Vagina (tissue), 2 donors: ENCODE data around the gene VSTM2B. TPM values are rescaled to one million over a fixed set of nuclear protein-coding genes. Genes with fewer than 3 reads are reported as not detected.
"Not testable (repeated sequence)": the region's sequence is repeated elsewhere in the genome, so short reads cannot be mapped to it uniquely, and the experiment has no call there.

Experiments
- DNase-seq, 2 donors: peaks; one replicate each; pipeline ENCODE4 v3.0.0-alpha.2; 2017; ENCODE audit errors: extremely low spot score in 2 of 2
- H3K27ac ChIP-seq: fragments of 200-600 bp; sonication (generic); one replicate; pipeline ENCODE4 v1.5.1; 2019
- H3K27me3 ChIP-seq: fragments of 200-600 bp; sonication (generic); one replicate; pipeline ENCODE4 v1.5.1; 2019
- H3K36me3 ChIP-seq, 2 donors: fragments of 200-600 bp; sonication (generic); one replicate each; pipeline ENCODE4 v1.5.1; 2017 to 2019
- H3K4me1 ChIP-seq: fragments of 200-600 bp; sonication (generic); one replicate; pipeline ENCODE4 v1.5.1; 2019
- H3K4me3 ChIP-seq, 2 donors: fragments of 200-600 bp; sonication (generic); 1 replicate in 1 of 2; 2 replicates in 1 of 2; pipeline ENCODE4 v1.5.1; 2016 to 2019
- H3K9me3 ChIP-seq: fragments of 200-600 bp; sonication (generic); one replicate; pipeline ENCODE4 v1.5.1; 2019
- POLR2A ChIP-seq, 2 donors: fragments of 450-650 bp; IDR thresholded peaks; one replicate each; pipeline ENCODE4 v1.6.1; 2017; ENCODE audit warnings: antibody characterized with exemption in 2 of 2, mild to moderate bottlenecking in 2 of 2, moderate library complexity in 2 of 2
- POLR2AphosphoS5 ChIP-seq, 2 donors: sonication (generic); formaldehyde crosslinking; IDR thresholded peaks; one replicate each; pipeline ENCODE4 v1.9.0; 2017; ENCODE audit warnings: antibody characterized with exemption in 2 of 2, mild to moderate bottlenecking in 2 of 2, low read depth in 1 of 2; ENCODE audit not compliant: insufficient read depth in 1 of 2
- intact Hi-C: fragments of 100-400 bp; cut with DNase I; formaldehyde crosslinking; loops from one replicate; pipeline ENCODE4 v1.15.1; 2023
- total RNA-seq: library from RNA; depleted of rRNA; stranded (reverse); fragments of >200 nt; gene quantifications from one replicate; pipeline ENCODE4 v1.2.3, GENCODE V29; 2016
- TF ChIP-seq, protein P1 (sequence below), 3 experiments: fragments of 450-650 bp in 2 of 3; fragments of 200-600 bp in 1 of 3; sonication (generic) in 1 of 3; IDR thresholded peaks; one replicate each; pipeline ENCODE4 v1.5.1; 2017 to 2019; ENCODE audit warnings: antibody characterized with exemption in 3 of 3, mild to moderate bottlenecking in 2 of 3, moderate library complexity in 2 of 3

VSTM2B gene
- total RNA-seq, 1 donor from 2014 or later: 0.98 TPM

DNA sequence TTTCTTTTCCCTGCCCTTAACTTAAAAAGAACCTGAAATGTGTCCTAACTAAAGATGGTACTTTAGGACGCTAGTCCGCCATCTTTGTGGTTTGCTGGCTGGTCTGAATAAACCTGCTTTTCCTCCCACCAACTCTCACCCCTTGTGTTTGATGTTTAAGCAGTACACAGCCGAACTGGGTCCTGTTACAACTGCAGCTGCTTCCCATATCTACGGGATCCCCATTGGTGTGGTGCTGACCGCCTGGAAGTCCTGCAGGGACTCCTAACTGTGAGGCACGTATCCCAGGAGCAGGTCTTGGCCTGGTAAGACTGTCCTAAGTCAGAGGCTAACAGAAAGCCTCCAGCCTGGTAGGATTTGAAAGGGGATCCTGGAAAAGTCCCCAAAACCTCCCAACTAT is 40.9 kb upstream of the VSTM2B start:
- H3K36me3 ChIP-seq: no peaks in the 10 kb centered on the region
- H3K27me3 ChIP-seq: no peaks in the 10 kb centered on the region
- H3K27ac ChIP-seq: no peak overlapping the region
- intact Hi-C loops: no loop called here
- peak in 1 of 2 donors; percentile 60 for DNase-seq
- H3K4me3 ChIP-seq: no peak overlapping the region
- TF ChIP-seq POLR2A (IDR thresholded peaks at IDR 0.05) (no peak), POLR2AphosphoS5 (IDR thresholded peaks at IDR 0.05; ENCODE audit: insufficient read depth in 1 of 2, low read depth in 1 of 2) (no peak)
- TF ChIP-seq, protein P1, sequence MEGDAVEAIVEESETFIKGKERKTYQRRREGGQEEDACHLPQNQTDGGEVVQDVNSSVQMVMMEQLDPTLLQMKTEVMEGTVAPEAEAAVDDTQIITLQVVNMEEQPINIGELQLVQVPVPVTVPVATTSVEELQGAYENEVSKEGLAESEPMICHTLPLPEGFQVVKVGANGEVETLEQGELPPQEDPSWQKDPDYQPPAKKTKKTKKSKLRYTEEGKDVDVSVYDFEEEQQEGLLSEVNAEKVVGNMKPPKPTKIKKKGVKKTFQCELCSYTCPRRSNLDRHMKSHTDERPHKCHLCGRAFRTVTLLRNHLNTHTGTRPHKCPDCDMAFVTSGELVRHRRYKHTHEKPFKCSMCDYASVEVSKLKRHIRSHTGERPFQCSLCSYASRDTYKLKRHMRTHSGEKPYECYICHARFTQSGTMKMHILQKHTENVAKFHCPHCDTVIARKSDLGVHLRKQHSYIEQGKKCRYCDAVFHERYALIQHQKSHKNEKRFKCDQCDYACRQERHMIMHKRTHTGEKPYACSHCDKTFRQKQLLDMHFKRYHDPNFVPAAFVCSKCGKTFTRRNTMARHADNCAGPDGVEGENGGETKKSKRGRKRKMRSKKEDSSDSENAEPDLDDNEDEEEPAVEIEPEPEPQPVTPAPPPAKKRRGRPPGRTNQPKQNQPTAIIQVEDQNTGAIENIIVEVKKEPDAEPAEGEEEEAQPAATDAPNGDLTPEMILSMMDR (IDR thresholded peaks at IDR 0.05): no peak
- H3K4me1 ChIP-seq: no peaks in the 10 kb centered on the region
- no peaks in the 10 kb centered on the region for H3K9me3 ChIP-seq

DNA sequence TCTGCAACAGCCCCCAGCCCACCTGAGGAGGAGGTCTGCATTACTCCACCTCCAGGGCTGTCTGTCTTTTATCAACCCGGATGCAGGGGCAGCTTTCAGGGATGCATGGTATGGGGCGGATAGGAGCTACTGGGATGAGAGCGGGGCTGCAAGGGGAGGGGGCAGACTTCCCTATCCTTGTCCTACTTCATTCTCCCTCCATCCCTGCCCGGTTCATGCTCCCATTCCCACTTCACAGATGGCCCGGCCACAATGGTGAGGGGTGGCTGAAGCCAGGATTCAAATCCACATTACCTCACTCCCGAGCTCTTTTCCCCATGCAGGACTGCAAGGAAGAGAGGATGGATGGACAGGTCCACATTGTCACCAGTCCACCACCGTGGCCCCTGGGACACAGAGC is 40.5 kb upstream of the VSTM2B start:
- DNase-seq: peak; percentile 58 to 79
- H3K27me3 ChIP-seq: no peaks in the 10 kb centered on the region
- intact Hi-C loops: no loop called here

DNA sequence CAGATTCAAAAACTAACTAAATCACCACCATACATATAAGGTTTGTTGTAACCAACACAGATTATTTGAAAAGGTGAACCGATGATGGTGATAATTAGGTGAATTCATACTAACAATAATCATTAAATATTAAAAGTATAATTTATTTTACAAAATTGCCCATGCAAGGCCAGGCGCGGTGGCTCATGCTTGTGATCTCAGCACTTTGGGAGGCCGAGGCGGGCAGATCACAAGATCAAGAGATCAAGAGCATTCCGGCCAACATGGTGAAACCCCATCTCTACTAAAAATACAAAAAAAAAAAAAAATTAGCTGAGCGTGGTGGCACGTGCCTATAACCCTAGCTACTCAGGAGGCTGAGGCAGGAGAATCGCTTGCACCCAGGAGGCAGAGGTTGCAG is 38.8 kb upstream of the VSTM2B start:
- peak in 1 of 2 donors; percentile 22 for DNase-seq
- H3K4me3 ChIP-seq, H3K9me3 ChIP-seq, H3K27me3 ChIP-seq, intact Hi-C loops, H3K36me3 ChIP-seq, H3K27ac ChIP-seq, H3K4me1 ChIP-seq: not testable (repeated sequence)

More for the DNA sequence above, 40.5 kb upstream of the VSTM2B start:
- Histone ChIP-seq H3K9me3 (no peaks in the 10 kb centered on the region), H3K4me3 (no peak overlapping the region), H3K4me1 (no peaks in the 10 kb centered on the region), H3K36me3 (no peaks in the 10 kb centered on the region), H3K27ac (no peak overlapping the region)
- TF ChIP-seq POLR2AphosphoS5 (IDR thresholded peaks at IDR 0.05; ENCODE audit: insufficient read depth in 1 of 2, low read depth in 1 of 2): no peak
- TF ChIP-seq POLR2A (IDR thresholded peaks at IDR 0.05): no peak
- TF ChIP-seq, protein P1 (IDR thresholded peaks at IDR 0.05): no peak

DNA sequence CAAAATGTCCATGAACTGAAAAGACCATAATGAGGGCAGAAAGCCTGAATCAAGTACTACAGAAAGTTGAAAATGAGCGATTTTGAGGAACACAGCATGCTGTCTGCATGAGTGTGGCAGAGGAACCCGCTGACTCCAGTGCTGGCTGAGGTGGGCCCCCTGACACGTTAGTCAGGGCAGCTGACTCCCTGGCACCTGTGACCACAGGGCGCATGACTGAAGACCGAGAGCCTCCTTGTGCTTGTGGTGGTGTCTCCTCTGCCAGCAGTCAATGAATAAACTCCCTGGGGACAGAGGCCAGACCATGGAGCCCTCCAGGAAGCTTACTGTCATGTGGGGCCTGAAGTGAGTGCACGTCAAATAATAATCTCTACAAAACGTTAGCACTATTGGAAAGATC is 38.4 kb upstream of the VSTM2B start:
- H3K4me3 ChIP-seq: no peak overlapping the region
- H3K36me3 ChIP-seq: no peaks in the 10 kb centered on the region
- DNase-seq: peak; percentile 25 to 64
- TF ChIP-seq POLR2A (IDR thresholded peaks at IDR 0.05) (no peak), POLR2AphosphoS5 (IDR thresholded peaks at IDR 0.05; ENCODE audit: insufficient read depth in 1 of 2, low read depth in 1 of 2) (no peak)
- TF ChIP-seq, protein P1 (IDR thresholded peaks at IDR 0.05): no peak
- H3K4me1 ChIP-seq: no peaks in the 10 kb centered on the region
- intact Hi-C loops: no loop called here
- H3K27ac ChIP-seq: no peak overlapping the region
- no peaks in the 10 kb centered on the region for H3K27me3 ChIP-seq
- no peaks in the 10 kb centered on the region for H3K9me3 ChIP-seq

DNA sequence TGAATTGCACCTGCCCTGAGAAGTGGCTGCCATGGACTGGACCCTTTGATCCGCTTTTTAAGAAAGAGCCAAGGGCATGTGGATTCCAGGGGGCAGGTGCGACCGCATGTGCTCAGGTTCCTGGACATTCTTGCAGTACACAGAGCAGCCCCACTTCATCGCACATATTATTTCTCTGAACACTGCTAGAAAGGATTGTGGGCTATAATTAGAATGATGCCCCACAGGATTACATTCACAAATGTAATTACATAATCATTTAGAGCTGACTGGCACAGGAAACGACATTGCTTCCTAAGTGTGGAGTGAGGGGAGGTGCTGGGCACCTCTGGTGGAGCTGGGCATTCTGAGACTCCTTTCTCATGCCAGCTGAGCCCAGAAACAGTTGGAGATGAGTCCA is 37.5 kb upstream of the VSTM2B start:
- DNase-seq: peak; percentile 18 to 22
- Histone ChIP-seq H3K9me3 (no peaks in the 10 kb centered on the region), H3K4me3 (no peak overlapping the region), H3K36me3 (no peaks in the 10 kb centered on the region), H3K4me1 (no peaks in the 10 kb centered on the region), H3K27me3 (no peaks in the 10 kb centered on the region), H3K27ac (no peak overlapping the region)
- intact Hi-C loops: no loop called here
- TF ChIP-seq POLR2AphosphoS5 (IDR thresholded peaks at IDR 0.05; ENCODE audit: insufficient read depth in 1 of 2, low read depth in 1 of 2) (no peak), POLR2A (IDR thresholded peaks at IDR 0.05) (no peak)
- TF ChIP-seq, protein P1 (IDR thresholded peaks at IDR 0.05): no peak
